ENCODE results near the gene STK32B. TPM values are rescaled to one million over a fixed set of nuclear protein-coding genes. Genes with fewer than 3 reads are reported as not detected.

The STK32B gene
- total RNA-seq, 2 experiments from 2014 or later: not detected

- ChIA-PET POLR2A (no interaction called here), CTCF (ENCODE audit: unreplicated experiment) (no interaction called here)
- Histone ChIP-seq H3K4me1 (ENCODE audit: insufficient read depth, low read length, poor library complexity, severe bottlenecking) (no peaks in the 10 kb centered on the region), H3K36me3 (ENCODE audit: insufficient read depth, low read length) (no peaks in the 10 kb centered on the region), H3K79me2 (ENCODE audit: insufficient read depth, low read depth, low read length) (no peaks in the 10 kb centered on the region), H3K4me3 (ENCODE audit: low read depth, low read length, poor library complexity, severe bottlenecking) (no peak overlapping the region), H3K9me3 (ENCODE audit: low read length) (no peaks in the 10 kb centered on the region), H4K20me1 (ENCODE audit: insufficient read depth, low read length) (no peaks in the 10 kb centered on the region), H3K4me2 (ENCODE audit: low read length) (no peak overlapping the region), H2AFZ (ENCODE audit: low read length) (no peak overlapping the region), H3K9me2 (ENCODE audit: insufficient read depth, low read length) (no peaks in the 10 kb centered on the region), H3K27ac (ENCODE audit: low read depth, low read length, poor library complexity, severe bottlenecking) (no peak overlapping the region)
- TF ChIP-seq CTCF (conservative IDR thresholded peaks at IDR 0.05; ENCODE audit: low read length) (no peak), EZH2phosphoT487 (IDR thresholded peaks at IDR 0.05; ENCODE audit: borderline replicate concordance, low read depth, low read length) (no peak)
- BruUV-seq (replicated peaks): no TSS peak
- intact Hi-C loops (cut with micrococcal nuclease; ENCODE audit: unreplicated experiment): no loop called here
- no peak for DNase-seq (ENCODE audit: low spot score)
These were observed 30.9 kb upstream of the STK32B start for GRCh38 chr4:5020341-5020740.

GRCh38 chr4:5021546-5021945 is 29.7 kb upstream of the STK32B start:
- Histone ChIP-seq H3K9me3 (ENCODE audit: low read length) (no peaks in the 10 kb centered on the region), H3K4me1 (ENCODE audit: insufficient read depth, low read length, poor library complexity, severe bottlenecking) (no peaks in the 10 kb centered on the region), H3K4me3 (ENCODE audit: low read depth, low read length, poor library complexity, severe bottlenecking) (no peak overlapping the region), H2AFZ (ENCODE audit: low read length) (no peak overlapping the region), H3K27ac (ENCODE audit: low read depth, low read length, poor library complexity, severe bottlenecking) (no peak overlapping the region), H3K36me3 (ENCODE audit: insufficient read depth, low read length) (no peaks in the 10 kb centered on the region), H4K20me1 (ENCODE audit: insufficient read depth, low read length) (no peaks in the 10 kb centered on the region), H3K9me2 (ENCODE audit: insufficient read depth, low read length) (no peaks in the 10 kb centered on the region), H3K79me2 (ENCODE audit: insufficient read depth, low read depth, low read length) (no peaks in the 10 kb centered on the region), H3K4me2 (ENCODE audit: low read length) (no peak overlapping the region)
- intact Hi-C loops (cut with micrococcal nuclease; ENCODE audit: unreplicated experiment): no loop called here
- DNase-seq (ENCODE audit: low spot score): no peak
- CTCF ChIA-PET (ENCODE audit: unreplicated experiment): no interaction called here
- TF ChIP-seq EZH2phosphoT487 (IDR thresholded peaks at IDR 0.05; ENCODE audit: borderline replicate concordance, low read depth, low read length) (no peak), CTCF (conservative IDR thresholded peaks at IDR 0.05; ENCODE audit: low read length) (no peak)
- POLR2A ChIA-PET: interaction anchor here (0.5 kb wide), 1 partner anchor 10 kb away, joined by 3 read pairs; no protein-coding TSS in a partner anchor
- no TSS peak for BruUV-seq (replicated peaks)

- no peaks in the 10 kb centered on the region for H3K4me1 ChIP-seq (ENCODE audit: insufficient read depth, low read length, poor library complexity, severe bottlenecking)
- H3K4me2 ChIP-seq (ENCODE audit: low read length): no peak overlapping the region
- H3K9me2 ChIP-seq (ENCODE audit: insufficient read depth, low read length): no peaks in the 10 kb centered on the region
- H3K79me2 ChIP-seq (ENCODE audit: insufficient read depth, low read depth, low read length): no peaks in the 10 kb centered on the region
- ChIA-PET POLR2A (no interaction called here), CTCF (ENCODE audit: unreplicated experiment) (no interaction called here)
- no peak overlapping the region for H2AFZ ChIP-seq (ENCODE audit: low read length)
- intact Hi-C loops (cut with micrococcal nuclease; ENCODE audit: unreplicated experiment): no loop called here
- no peak overlapping the region for H3K4me3 ChIP-seq (ENCODE audit: low read depth, low read length, poor library complexity, severe bottlenecking)
- no peaks in the 10 kb centered on the region for H3K9me3 ChIP-seq (ENCODE audit: low read length)
- no peak overlapping the region for H3K27ac ChIP-seq (ENCODE audit: low read depth, low read length, poor library complexity, severe bottlenecking)
- H4K20me1 ChIP-seq (ENCODE audit: insufficient read depth, low read length): no peaks in the 10 kb centered on the region
- TF ChIP-seq CTCF (conservative IDR thresholded peaks at IDR 0.05; ENCODE audit: low read length): no peak
- TF ChIP-seq EZH2phosphoT487 (IDR thresholded peaks at IDR 0.05; ENCODE audit: borderline replicate concordance, low read depth, low read length): no peak
- no peak for DNase-seq (ENCODE audit: low spot score)
- no TSS peak for BruUV-seq (replicated peaks)
- no peaks in the 10 kb centered on the region for H3K36me3 ChIP-seq (ENCODE audit: insufficient read depth, low read length)
These were observed 26.6 kb upstream of the STK32B start for GRCh38 chr4:5024673-5025072.
